Loucy (cell line): Measurements from ENCODE around the gene MAGEC3.

Experiments
- H2AFZ ChIP-seq: fragments of 200-600 bp; sonication (generic); 2 replicates; pipeline ENCODE4 v1.6.0; 2016; ENCODE audit warnings: antibody characterized with exemption, mild to moderate bottlenecking, low read length, moderate library complexity
- H3F3A ChIP-seq: fragments of 200-600 bp; 2 replicates; pipeline ENCODE4 v1.6.0; 2016; ENCODE audit warnings: antibody characterized with exemption, low read depth, mild to moderate bottlenecking
- H3K27me3 ChIP-seq: fragments of 200-600 bp; sonication (generic); 2 replicates; pipeline ENCODE4 v1.6.1; 2014; ENCODE audit warnings: low read length, mild to moderate bottlenecking; ENCODE audit not compliant: insufficient read depth, poor library complexity, severe bottlenecking
- H3K36me3 ChIP-seq: fragments of 200-600 bp; sonication (generic); 2 replicates; pipeline ENCODE4 v1.6.1; 2016; ENCODE audit warnings: low read length; ENCODE audit not compliant: insufficient read depth
- H3K4me1 ChIP-seq: fragments of 200-600 bp; sonication (generic); 2 replicates; pipeline ENCODE4 v1.5.1; 2014; ENCODE audit warnings: low read length, mild to moderate bottlenecking; ENCODE audit not compliant: insufficient read depth, poor library complexity, severe bottlenecking
- H3K4me2 ChIP-seq: fragments of 200-600 bp; sonication (generic); 2 replicates; pipeline ENCODE4 v1.6.0; 2014; ENCODE audit warnings: antibody characterized with exemption, low read length, low read depth, mild to moderate bottlenecking; ENCODE audit not compliant: poor library complexity, severe bottlenecking
- H3K4me3 ChIP-seq: fragments of 200-600 bp; sonication (generic); 2 replicates; pipeline ENCODE4 v1.5.1; 2014; ENCODE audit warnings: low read length, mild to moderate bottlenecking, mixed read lengths; ENCODE audit not compliant: poor library complexity, severe bottlenecking
- H3K79me2 ChIP-seq: fragments of 200-600 bp; sonication (generic); 2 replicates; pipeline ENCODE4 v1.6.1; 2014; ENCODE audit warnings: low read length; ENCODE audit not compliant: insufficient read depth
- H3K9ac ChIP-seq: fragments of 200-600 bp; sonication (generic); 2 replicates; pipeline ENCODE4 v1.6.0; 2014; ENCODE audit warnings: mild to moderate bottlenecking, low read depth, low read length, moderate library complexity; ENCODE audit not compliant: poor library complexity, severe bottlenecking
- H3K9me2 ChIP-seq: fragments of 200-600 bp; sonication (generic); replicated peaks from 2 replicates; pipeline ENCODE4 v1.6.1; 2016; ENCODE audit warnings: low read depth, low read length, mixed read lengths
- H3K9me3 ChIP-seq: fragments of 200-600 bp; sonication (generic); 2 replicates; pipeline ENCODE4 v1.6.1; 2014; ENCODE audit warnings: mild to moderate bottlenecking, antibody characterized with exemption, low read length, low read depth; ENCODE audit not compliant: insufficient read depth
- H4K20me1 ChIP-seq: fragments of 200-600 bp; sonication (generic); 2 replicates; pipeline ENCODE4 v1.6.0; 2014; ENCODE audit warnings: antibody characterized with exemption, low read length, mild to moderate bottlenecking; ENCODE audit not compliant: insufficient read depth, poor library complexity, severe bottlenecking
- CTCF ChIP-seq: fragments of 200-600 bp; sonication (generic); conservative IDR thresholded peaks from 2 replicates; pipeline ENCODE4 v1.5.1; 2014; ENCODE audit warnings: mild to moderate bottlenecking, antibody characterized with exemption, low read length
- EZH2phosphoT487 ChIP-seq: fragments of 200-600 bp; IDR thresholded peaks from 2 replicates; pipeline ENCODE4 v1.6.1; 2018; ENCODE audit warnings: antibody characterized with exemption, mild to moderate bottlenecking, moderate library complexity, borderline replicate concordance

The MAGEC3 gene

GRCh38 chrX:141947350-141947749 lies 109.2 kb downstream of the MAGEC3 start:
- Histone ChIP-seq H3F3A (no peaks in the 10 kb centered on the region), H3K27me3 (no peaks in the 10 kb centered on the region), H3K36me3 (no peaks in the 10 kb centered on the region), H3K4me3 (no peak overlapping the region), H3K79me2 (no peaks in the 10 kb centered on the region), H3K9me2 (no peaks in the 10 kb centered on the region), H3K4me2 (no peak overlapping the region), H3K4me1 (no peaks in the 10 kb centered on the region), H2AFZ (no peak overlapping the region), H3K9ac (no peak overlapping the region), H4K20me1 (no peaks in the 10 kb centered on the region), H3K9me3 (no peaks in the 10 kb centered on the region)
- TF ChIP-seq EZH2phosphoT487 = no peak
- no peak for TF ChIP-seq CTCF
